ENCODE results near the gene SLC44A2.

Gene SLC44A2

GRCh38 chr19:10682397-10683063, 57.2 kb downstream of the SLC44A2 start:
- DNase-seq (ENCODE audit: low spot score): no peak

GRCh38 chr19:10683064-10683426, 57.7 kb downstream of the SLC44A2 start:
- no peak for DNase-seq (ENCODE audit: low spot score)

DNA sequence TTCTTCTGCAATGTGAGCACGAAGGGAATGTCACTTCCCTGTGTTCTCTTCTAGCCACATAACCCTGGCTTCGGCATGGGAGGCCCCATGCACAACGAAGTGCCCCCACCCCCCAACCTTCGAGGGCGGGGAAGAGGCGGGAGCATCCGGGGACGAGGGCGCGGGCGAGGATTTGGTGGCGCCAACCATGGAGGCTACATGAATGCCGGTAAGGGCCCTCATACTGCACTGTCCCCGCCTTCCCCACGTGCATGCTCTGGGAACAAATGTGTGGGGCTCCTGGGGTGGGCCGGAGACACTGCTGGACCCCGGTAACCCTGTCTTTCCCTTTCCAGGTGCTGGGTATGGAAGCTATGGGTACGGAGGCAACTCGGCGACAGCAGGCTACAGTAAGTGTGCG, 58.2 kb downstream of the SLC44A2 start:
- DNase-seq (ENCODE audit: low spot score): no peak

- no peak for DNase-seq (ENCODE audit: low spot score)
Measured at GRCh38 chr19:10685210-10685609, 59.9 kb downstream of the SLC44A2 start.

DNA sequence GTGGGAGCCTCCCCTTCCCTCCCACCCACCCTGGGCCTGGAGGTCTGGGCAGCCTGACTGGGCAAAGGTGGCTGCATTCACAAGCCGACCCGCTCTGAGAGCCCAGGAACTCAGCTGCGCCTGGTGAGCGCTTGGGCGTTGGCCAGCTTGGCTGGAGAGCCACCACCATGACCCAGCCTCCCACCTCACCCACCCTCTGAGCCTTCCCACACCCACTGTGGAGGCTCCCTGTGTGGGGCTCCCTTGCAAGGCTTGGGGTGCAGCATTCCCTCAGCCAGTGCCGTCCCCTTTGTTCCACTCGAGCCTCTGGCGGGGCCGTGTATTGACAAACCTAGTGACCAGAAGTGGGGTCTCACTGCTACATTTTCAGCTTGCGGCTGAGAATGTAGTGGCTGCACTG, 60.8 kb downstream of the SLC44A2 start:
- no peak for DNase-seq (ENCODE audit: low spot score)

DNA sequence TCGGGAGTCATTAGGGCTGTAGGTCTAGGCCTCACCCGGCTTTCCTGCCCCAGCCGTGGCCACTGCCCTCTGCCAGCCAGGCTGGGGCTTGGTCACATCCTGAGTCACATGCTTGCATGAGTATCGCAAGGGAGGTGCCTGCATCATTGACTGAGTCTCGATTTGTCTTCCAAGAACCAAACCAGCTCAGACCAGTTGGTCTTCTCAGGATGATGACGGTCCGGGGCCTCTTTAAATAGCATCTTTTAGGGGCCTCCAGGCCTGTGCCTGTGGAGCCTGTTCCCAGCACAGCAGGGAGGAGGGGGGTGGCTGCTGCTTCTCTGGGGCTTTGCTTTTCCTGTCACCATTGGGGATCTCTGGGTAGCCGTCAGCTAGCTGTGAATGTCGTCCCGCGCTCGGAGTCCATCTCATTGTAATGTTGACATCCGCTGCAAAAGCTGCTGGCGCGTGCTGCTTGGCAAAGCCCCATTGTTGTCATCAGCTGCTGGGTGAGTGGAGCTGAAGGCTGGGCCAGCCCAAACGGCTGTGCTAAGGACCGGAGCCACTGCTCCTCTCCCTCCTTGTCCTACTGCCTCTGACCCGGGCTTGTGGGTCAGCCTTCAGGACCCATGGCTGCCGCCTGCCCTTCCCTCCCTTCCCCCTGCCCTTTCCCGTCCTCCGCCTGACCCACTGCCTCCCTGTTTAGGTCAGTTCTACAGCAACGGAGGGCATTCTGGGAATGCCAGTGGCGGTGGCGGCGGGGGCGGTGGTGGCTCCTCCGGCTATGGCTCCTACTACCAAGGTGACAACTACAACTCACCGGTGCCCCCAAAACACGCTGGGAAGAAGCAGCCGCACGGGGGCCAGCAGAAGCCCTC, 61.5 kb downstream of the SLC44A2 start:
- DNase-seq (ENCODE audit: low spot score): no peak

- no peak for DNase-seq (ENCODE audit: low spot score)
Measured at GRCh38 chr19:10687518-10688288, 62.4 kb downstream of the SLC44A2 start.

DNA sequence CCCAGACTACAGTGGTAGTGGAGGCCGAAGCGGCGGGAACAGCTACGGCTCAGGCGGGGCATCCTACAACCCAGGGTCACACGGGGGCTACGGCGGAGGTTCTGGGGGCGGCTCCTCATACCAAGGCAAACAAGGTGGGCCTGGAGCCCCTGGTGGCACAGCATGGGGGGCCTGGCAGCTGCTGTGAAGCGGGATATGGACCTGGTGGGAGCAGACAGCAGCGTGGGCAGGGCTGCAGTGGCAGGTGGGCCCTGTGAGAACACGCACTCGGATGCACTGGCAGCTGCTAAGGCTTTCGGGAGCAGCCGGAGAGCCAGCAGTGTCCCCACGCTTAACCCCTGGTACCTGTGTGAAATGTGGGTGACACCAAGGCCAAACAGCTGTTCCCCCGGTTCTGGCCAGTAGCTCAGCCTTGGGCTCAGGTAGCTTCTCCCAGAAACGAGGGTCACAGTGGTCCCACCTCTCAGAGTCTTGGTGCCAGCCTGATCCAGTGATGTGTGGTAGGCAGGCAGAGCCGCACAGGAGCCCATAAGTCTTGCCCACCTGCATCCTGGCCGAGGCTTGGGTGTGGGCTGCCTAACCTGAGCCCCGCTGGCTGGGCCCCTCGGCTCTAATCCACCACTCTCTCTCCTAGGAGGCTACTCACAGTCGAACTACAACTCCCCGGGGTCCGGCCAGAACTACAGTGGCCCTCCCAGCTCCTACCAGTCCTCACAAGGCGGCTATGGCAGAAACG, 63.4 kb downstream of the SLC44A2 start:
- no peak for DNase-seq (ENCODE audit: low spot score)

- no peak for DNase-seq (ENCODE audit: low spot score)
Measured at GRCh38 chr19:10690341-10690781, 65.0 kb downstream of the SLC44A2 start.

DNA sequence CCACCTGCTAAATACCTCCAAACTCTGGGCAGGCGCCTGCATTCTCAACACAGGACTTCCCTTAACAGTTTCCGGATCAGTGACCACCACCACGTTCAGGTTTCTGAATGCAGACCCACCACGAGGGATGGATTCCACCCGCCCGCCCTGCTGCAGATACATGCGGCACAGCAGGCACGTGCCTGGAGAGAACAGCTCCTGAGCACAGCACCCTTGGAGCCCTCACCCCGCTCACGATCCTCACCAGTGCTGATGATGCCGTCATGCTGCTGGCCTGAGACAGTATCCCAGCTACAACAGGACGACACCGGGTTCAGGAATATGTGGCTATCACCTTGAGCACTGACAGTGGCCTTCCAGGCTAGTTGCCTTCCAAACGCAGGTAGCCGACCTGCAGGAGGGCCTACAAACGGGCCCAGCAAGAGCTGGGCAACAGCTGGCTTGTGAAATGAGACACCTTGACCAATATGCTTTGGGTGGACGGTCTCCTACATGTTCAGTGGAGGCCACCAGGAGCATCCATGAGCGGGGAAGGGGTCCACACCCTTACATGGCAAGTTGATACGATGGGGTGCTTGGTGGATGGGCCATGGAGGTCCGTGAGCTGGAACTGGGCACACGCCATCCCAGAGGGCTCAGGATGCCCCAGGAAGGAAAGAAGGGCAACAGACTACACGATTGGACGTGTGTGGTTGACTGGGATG, 66.0 kb downstream of the SLC44A2 start:
- DNase-seq (ENCODE audit: low spot score): no peak

DNA sequence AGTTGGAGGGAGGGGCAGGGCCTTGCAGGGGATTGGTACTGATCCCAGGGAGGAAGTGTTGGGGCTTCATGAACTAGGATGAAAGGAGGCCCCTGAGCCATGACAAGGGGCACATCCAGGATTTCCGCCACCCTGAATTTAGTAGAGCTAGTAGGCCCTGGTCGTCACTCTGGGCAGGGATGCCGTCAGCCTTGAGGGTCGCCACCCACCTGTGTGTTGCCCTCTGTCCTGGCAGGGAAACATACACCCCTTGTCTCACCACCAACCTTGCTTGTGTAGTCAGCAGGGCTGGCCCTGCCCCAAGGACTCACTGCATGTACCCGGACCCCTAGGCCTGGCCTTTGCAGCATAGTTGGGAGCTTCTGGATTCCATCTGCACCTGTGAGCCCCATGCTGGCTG, 66.5 kb downstream of the SLC44A2 start:
- DNase-seq (ENCODE audit: low spot score): no peak

DNA sequence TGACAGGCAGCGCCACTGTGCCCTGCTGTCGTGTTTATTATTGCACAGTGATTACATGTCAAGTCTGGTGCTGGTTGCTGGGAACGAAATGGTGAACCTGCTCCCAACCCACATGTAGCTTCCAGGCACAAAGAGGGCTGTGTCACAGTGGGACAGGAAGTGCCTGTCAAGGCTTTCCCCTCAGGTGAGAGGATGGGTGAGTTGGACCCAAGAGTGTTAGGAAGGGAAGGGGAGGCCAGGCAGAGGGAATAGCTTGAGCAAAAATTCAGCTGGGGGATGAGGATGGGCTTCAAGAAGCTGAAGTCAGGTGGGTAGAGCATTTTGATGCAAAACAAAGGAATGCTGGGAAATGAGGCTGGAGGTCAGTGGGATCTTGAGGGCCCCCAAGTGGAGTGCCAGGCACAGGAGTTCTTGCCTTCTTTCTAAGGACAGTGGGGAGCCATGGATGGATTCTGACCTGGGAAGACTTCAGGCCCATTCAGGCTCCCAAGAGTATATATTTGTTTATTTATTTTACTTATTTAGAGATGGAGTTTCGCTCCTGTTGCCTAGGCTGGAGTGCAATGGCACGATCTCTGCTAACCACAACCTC, 67.4 kb downstream of the SLC44A2 start:
- no peak for DNase-seq (ENCODE audit: low spot score)
